Neuronal stem cell (in vitro differentiated cells): ENCODE measurements around the gene RMP24.

Experiments used
- DNase-seq: peaks from one replicate; pipeline ENCODE4 v3.0.0-alpha.2; 2013; ENCODE audit warnings: low spot score
- H2AFZ ChIP-seq: one replicate; pipeline ENCODE4 v1.6.1; 2013; ENCODE audit warnings: mild to moderate bottlenecking, low read length, inconsistent platforms
- H2AK5ac ChIP-seq: 2 replicates; pipeline ENCODE4 v1.6.1; 2013; ENCODE audit warnings: low read depth, mild to moderate bottlenecking, inconsistent platforms, low read length, moderate library complexity, mixed read lengths
- H2BK120ac ChIP-seq: 2 replicates; pipeline ENCODE4 v1.6.1; 2013; ENCODE audit warnings: low read depth, mild to moderate bottlenecking, inconsistent platforms, low read length, moderate library complexity, mixed read lengths
- H2BK12ac ChIP-seq: one replicate; pipeline ENCODE4 v1.6.1; 2013; ENCODE audit warnings: low read length, inconsistent platforms
- H2BK15ac ChIP-seq: 2 replicates; pipeline ENCODE4 v1.6.1; 2013; ENCODE audit warnings: mild to moderate bottlenecking, low read length, inconsistent platforms, mixed read lengths
- H2BK5ac ChIP-seq: one replicate; pipeline ENCODE4 v1.6.1; 2013; ENCODE audit warnings: inconsistent platforms, mild to moderate bottlenecking, low read length, moderate library complexity
- H3K14ac ChIP-seq: one replicate; pipeline ENCODE4 v1.6.1; 2013; ENCODE audit warnings: low read length, inconsistent platforms
- H3K18ac ChIP-seq: 2 replicates; pipeline ENCODE4 v1.6.1; 2013; ENCODE audit warnings: low read length, inconsistent platforms
- H3K23ac ChIP-seq: 2 replicates; pipeline ENCODE4 v1.6.1; 2013; ENCODE audit warnings: low read depth, mild to moderate bottlenecking, mixed read lengths, low read length, inconsistent platforms; ENCODE audit not compliant: poor library complexity
- H3K27ac ChIP-seq: replicated peaks from 3 replicates; pipeline ENCODE4 v1.5.1; 2013; ENCODE audit warnings: low read length, inconsistent platforms
- H3K27me3 ChIP-seq, 3 experiments: 2 replicates each; pipeline ENCODE4 v1.6.1; 2013; ENCODE audit warnings: low read length in 3 of 3, mild to moderate bottlenecking in 2 of 3, inconsistent platforms in 1 of 3, low read depth in 1 of 3, mixed read lengths in 1 of 3, moderate library complexity in 1 of 3; ENCODE audit not compliant: control insufficient read depth in 3 of 3, insufficient read depth in 3 of 3
- H3K36me3 ChIP-seq, 2 donors: replicated peaks in 1 of 2; 2 replicates each; pipeline ENCODE4 v1.6.1; 2013; ENCODE audit warnings: low read length in 2 of 2; ENCODE audit not compliant: control insufficient read depth in 2 of 2, insufficient read depth in 2 of 2
- H3K4ac ChIP-seq: 2 replicates; pipeline ENCODE4 v1.6.1; 2013; ENCODE audit warnings: inconsistent platforms, mild to moderate bottlenecking, low read length, moderate library complexity
- H3K4me1 ChIP-seq, 2 donors: 1 replicate in 1 of 2; 2 replicates in 1 of 2; pipeline ENCODE4 v1.6.1; 2013; ENCODE audit warnings: low read length in 2 of 2, low read depth in 1 of 2; ENCODE audit not compliant: control insufficient read depth in 2 of 2, insufficient read depth in 1 of 2
- H3K4me2 ChIP-seq: one replicate; pipeline ENCODE4 v1.6.1; 2013; ENCODE audit warnings: mild to moderate bottlenecking, low read length, inconsistent platforms; ENCODE audit not compliant: insufficient read depth, poor library complexity, severe bottlenecking
- H3K4me3 ChIP-seq, 2 donors: 2 replicates each; pipeline ENCODE4 v1.5.1; 2013; ENCODE audit warnings: low read length in 2 of 2, mild to moderate bottlenecking in 2 of 2, inconsistent platforms in 1 of 2, moderate library complexity in 1 of 2
- H3K79me1 ChIP-seq: one replicate; pipeline ENCODE4 v1.6.1; 2013; ENCODE audit warnings: low read depth, mild to moderate bottlenecking, inconsistent platforms, low read length, moderate library complexity
- H3K9ac ChIP-seq: one replicate; pipeline ENCODE4 v1.6.1; 2013; ENCODE audit warnings: mild to moderate bottlenecking, low read depth, low read length, inconsistent platforms; ENCODE audit not compliant: poor library complexity
- H3K9me3 ChIP-seq, 2 donors: replicated peaks in 1 of 2; 2 replicates each; pipeline versions ENCODE3 to v1.6.1; 2013; ENCODE audit warnings: low read length in 2 of 2, mild to moderate bottlenecking in 2 of 2, inconsistent platforms in 1 of 2, low read depth in 1 of 2, mixed read lengths in 1 of 2, moderate library complexity in 1 of 2; ENCODE audit not compliant: control insufficient read depth in 2 of 2, insufficient read depth in 1 of 2
- H4K8ac ChIP-seq: one replicate; pipeline ENCODE4 v1.6.1; 2013; ENCODE audit warnings: low read depth, mild to moderate bottlenecking, inconsistent platforms, low read length, moderate library complexity
- H4K91ac ChIP-seq: one replicate; pipeline ENCODE4 v1.6.1; 2013; ENCODE audit warnings: low read length, low read depth, mild to moderate bottlenecking, inconsistent platforms; ENCODE audit not compliant: poor library complexity
- WGBS, 2 donors: extraction: QIAGEN DNeasy Blood & Tissue Kit; methylation state at CpG; one replicate each; pipeline ENCODE4 v1.1.7; 2013; ENCODE audit warnings: missing lambda C conversion rate in 2 of 2, mixed read lengths in 1 of 2; ENCODE audit not compliant: insufficient read length in 2 of 2, insufficient replicate concordance in 1 of 2; ENCODE audit errors: extremely low coverage in 2 of 2; 5-methylcytosine and 5-hydroxymethylcytosine counted together

RMP24 gene

DNA sequence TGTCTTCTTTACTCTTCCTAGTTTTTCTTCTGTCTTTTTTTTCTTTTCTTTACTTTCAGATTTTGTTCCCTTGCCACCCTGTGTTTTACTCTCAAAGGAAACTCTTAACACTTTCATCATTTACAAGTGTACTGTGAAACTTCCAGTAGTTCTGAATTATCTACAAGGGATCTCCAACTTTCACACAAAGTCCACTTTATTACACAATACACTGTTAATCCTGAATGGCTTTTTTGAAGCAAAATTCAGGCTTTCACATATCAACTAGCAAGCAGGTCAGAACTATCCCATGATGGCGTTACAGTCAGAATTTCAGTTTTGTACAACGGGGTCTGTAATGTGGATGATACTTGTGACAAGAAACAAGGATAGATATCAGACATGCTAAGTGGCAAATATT is 34.5 kb downstream of the RMP24 start:
- peaks cover 1% of the 10 kb centered on the region for H3K79me1 ChIP-seq

DNA sequence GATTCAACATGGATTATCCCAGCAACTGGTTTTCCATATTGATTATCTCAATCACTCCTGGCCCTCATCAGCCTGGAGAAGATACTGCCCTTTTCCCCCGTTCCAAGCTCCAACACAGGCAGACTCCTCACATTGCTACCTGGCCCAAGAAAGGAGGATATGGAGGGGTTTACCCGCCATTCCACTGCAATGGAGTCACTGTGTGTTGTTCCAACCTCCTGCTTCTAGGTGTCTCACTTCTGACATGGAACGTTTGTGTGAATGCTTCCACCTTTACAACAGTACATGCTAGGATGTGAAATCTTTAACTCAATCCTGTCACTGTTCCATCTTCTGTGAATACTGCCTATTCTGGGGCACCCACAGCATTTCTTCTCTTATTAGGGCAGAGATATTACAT is 36.7 kb downstream of the RMP24 start:
- Histone ChIP-seq H3K4me3 (no peak overlapping the region), H3K4me2 (no peak overlapping the region), H3K36me3 (peaks cover 0 to 3% of the 10 kb centered on the region in 2 donors), H2AK5ac (no peak overlapping the region), H3K14ac (no peak overlapping the region), H2AFZ (no peak overlapping the region), H3K27me3 (no peaks in the 10 kb centered on the region), H3K9ac (no peak overlapping the region), H2BK12ac (no peak overlapping the region), H2BK120ac (no peak overlapping the region), H4K8ac (no peak overlapping the region), H3K18ac (no peak overlapping the region), H2BK5ac (no peak overlapping the region), H3K4ac (no peak overlapping the region), H3K9me3 (no peaks in the 10 kb centered on the region), H3K23ac (no peak overlapping the region), H3K27ac (no peak overlapping the region), H3K4me1 (no peaks in the 10 kb centered on the region), H3K79me1 (peaks cover 1% of the 10 kb centered on the region), H4K91ac (no peak overlapping the region), H2BK15ac (no peak overlapping the region)
- WGBS, 2 donors: no CpG with 5 or more reads among the region's 3 CpGs
- DNase-seq: no peak

More for the DNA sequence above, 34.5 kb downstream of the RMP24 start:
- no peak overlapping the region for H2BK120ac ChIP-seq
- H2BK15ac ChIP-seq: no peak overlapping the region
- no peak overlapping the region for H3K18ac ChIP-seq
- H4K8ac ChIP-seq: no peak overlapping the region
- no peak overlapping the region for H2AK5ac ChIP-seq
- H3K14ac ChIP-seq: no peak overlapping the region
- H2BK12ac ChIP-seq: no peak overlapping the region
- no peak overlapping the region for H3K4me2 ChIP-seq
- H3K23ac ChIP-seq: no peak overlapping the region
- H3K9me3 ChIP-seq: no peaks in the 10 kb centered on the region
- H3K4me1 ChIP-seq: no peaks in the 10 kb centered on the region
- H3K27ac ChIP-seq: no peak overlapping the region
- DNase-seq: no peak
- no peak overlapping the region for H2BK5ac ChIP-seq
- H4K91ac ChIP-seq: no peak overlapping the region
- H3K36me3 ChIP-seq: peaks cover 0 to 3% of the 10 kb centered on the region in 2 donors
- no peak overlapping the region for H3K4ac ChIP-seq
- WGBS, 2 donors: no CpG with 5 or more reads among the region's 2 CpGs
- H2AFZ ChIP-seq: no peak overlapping the region
- no peak overlapping the region for H3K4me3 ChIP-seq
- no peaks in the 10 kb centered on the region for H3K27me3 ChIP-seq
- no peak overlapping the region for H3K9ac ChIP-seq

- Histone ChIP-seq H2BK15ac (no peak overlapping the region), H3K4me1 (no peaks in the 10 kb centered on the region), H2BK12ac (no peak overlapping the region), H3K36me3 (peaks cover 0 to 6% of the 10 kb centered on the region in 2 donors), H3K14ac (no peak overlapping the region), H3K79me1 (peaks cover 1% of the 10 kb centered on the region), H2BK5ac (no peak overlapping the region), H3K27ac (no peak overlapping the region), H3K4me3 (no peak overlapping the region), H2AK5ac (no peak overlapping the region), H4K8ac (no peak overlapping the region), H3K9me3 (no peaks in the 10 kb centered on the region), H3K4ac (no peak overlapping the region), H3K9ac (no peak overlapping the region), H3K23ac (no peak overlapping the region), H3K4me2 (no peak overlapping the region), H2BK120ac (no peak overlapping the region), H2AFZ (no peak overlapping the region), H3K27me3 (no peaks in the 10 kb centered on the region), H4K91ac (no peak overlapping the region), H3K18ac (no peak overlapping the region)
- DNase-seq: no peak
- no CpG with 5 or more reads among the region's 2 CpGs for WGBS, 2 donors
These were observed 40.4 kb downstream of the RMP24 start for GRCh38 chr18:36012891-36013290.

- Histone ChIP-seq H3K27me3 (no peaks in the 10 kb centered on the region), H3K79me1 (no peaks in the 10 kb centered on the region), H4K8ac (no peak overlapping the region), H4K91ac (no peak overlapping the region), H3K27ac (no peak overlapping the region), H3K9me3 (no peaks in the 10 kb centered on the region), H2AK5ac (no peak overlapping the region), H2AFZ (no peak overlapping the region), H2BK5ac (no peak overlapping the region), H3K14ac (no peak overlapping the region), H3K36me3 (peaks cover 0 to 2% of the 10 kb centered on the region in 2 donors), H3K9ac (no peak overlapping the region), H2BK12ac (no peak overlapping the region), H2BK15ac (no peak overlapping the region), H3K4me2 (no peak overlapping the region), H3K18ac (no peak overlapping the region), H3K23ac (no peak overlapping the region), H3K4me1 (no peaks in the 10 kb centered on the region), H3K4me3 (no peak overlapping the region), H3K4ac (no peak overlapping the region), H2BK120ac (no peak overlapping the region)
- no CpG with 5 or more reads among the region's 3 CpGs for WGBS, 2 donors
- DNase-seq: no peak
These were observed 43.1 kb downstream of the RMP24 start for GRCh38 chr18:36015629-36016028.
